Heart right ventricle (tissue), 16 donors: ENCODE measurements around the gene GPRIN1. TPM values are rescaled to one million over a fixed set of nuclear protein-coding genes. Genes with fewer than 3 reads are reported as not detected.

Experiments
- ATAC-seq, 8 donors: fragments of 200-7000 bp; cut with Tn5 transposase; one replicate each; pipeline ENCODE4 v1.9.1; 2020; ENCODE audit warnings: mild to moderate bottlenecking in 8 of 8, moderate library complexity in 8 of 8, moderate number of reproducible peaks in 1 of 8
- DNase-seq, 2 donors: peaks; one replicate each; pipeline ENCODE4 v3.0.0-alpha.2; 2020
- H3K27ac ChIP-seq, 10 donors: fragments of 200-600 bp; sonication (generic) in 2 of 10; one replicate each; pipeline versions ENCODE4 v1.5.0 to v1.8.0; 2020 to 2022; ENCODE audit warnings: mild to moderate bottlenecking in 3 of 10
- H3K27me3 ChIP-seq, 7 donors: fragments of 200-600 bp; one replicate each; pipeline ENCODE4 v1.8.0; 2021 to 2022; ENCODE audit warnings: mild to moderate bottlenecking in 2 of 7
- H3K36me3 ChIP-seq, 9 donors: fragments of 200-600 bp; sonication (generic) in 1 of 9; one replicate each; pipeline versions ENCODE4 v1.5.0 to v1.8.0; 2020 to 2022; ENCODE audit warnings: mild to moderate bottlenecking in 2 of 9
- H3K4me1 ChIP-seq, 9 donors: fragments of 200-600 bp; sonication (generic) in 1 of 9; one replicate each; pipeline versions ENCODE4 v1.5.0 to v1.8.0; 2020 to 2022; ENCODE audit warnings: mild to moderate bottlenecking in 4 of 9
- H3K4me3 ChIP-seq, 10 donors: fragments of 200-600 bp; sonication (generic) in 2 of 10; one replicate each; pipeline versions ENCODE4 v1.5.0 to v1.8.0; 2020 to 2022; ENCODE audit warnings: mild to moderate bottlenecking in 7 of 10, moderate library complexity in 2 of 10
- H3K9me3 ChIP-seq, 11 donors: fragments of 200-600 bp in 10 of 11; sonication (generic) in 2 of 11; one replicate each; pipeline versions ENCODE4 v1.5.0 to v1.8.0; 2013 to 2022; ENCODE audit warnings: mild to moderate bottlenecking in 2 of 11, control low read depth in 1 of 11, moderate library complexity in 1 of 11
- WGBS, 2 donors: extraction: QIAGEN DNeasy Blood & Tissue Kit; methylation state at CpG; one replicate each; pipeline ENCODE4 v1.1.7; 2013; ENCODE audit warnings: inconsistent platforms in 1 of 2; 5-methylcytosine and 5-hydroxymethylcytosine counted together
- intact Hi-C, 10 donors: fragments of 100-400 bp; cut with DNase I; formaldehyde crosslinking; loops; one replicate each; pipeline versions ENCODE4 v1.11.1 to v1.14.2; 2022
- polyA plus RNA-seq, 2 donors: library from polyadenylated mRNA; stranded (reverse); fragments of 200-250 nt; gene quantifications; one replicate each; pipeline ENCODE4 v1.2.3, GENCODE V29; 2013
- total RNA-seq, 10 donors: library from RNA; stranded (reverse); fragmentation: NEBNext Ultra II Directional in 3 of 10; extraction: Animal tissue kit (Norgen Biotek cat#: 25700) in 3 of 10; gene quantifications; one replicate each; pipeline versions ENCODE4 v1.2.1 to v1.2.4, GENCODE V29; 2021 to 2023
- TF ChIP-seq, protein P1 (sequence below), 9 donors: fragments of 200-600 bp; sonication (generic) in 2 of 9; IDR thresholded peaks; one replicate each; pipeline versions ENCODE4 v1.5.0 to v1.8.0; 2021 to 2022; ENCODE audit warnings: antibody characterized with exemption in 9 of 9, mild to moderate bottlenecking in 5 of 9, moderate library complexity in 1 of 9
- donor health status: Arrhythmogenic right ventricular cardiomyopathy.
- donor health status: ischemic (EF 13 %, LVEDD 7.1; RV severe dilation, severe dysfunction).
- donor health status: healthy with polysubstance abuse.
- donor health status: DM: no; HTN: yes; CAD: no.
- donor health status: DM: no; HTN: no; CAD: no.
- donor health status: ischemic (EF 25% LVEDD 6.9; RV normal size, moderate dysfunction).
- donor health status: ischemic (EF 25% LVEDD 5.7; RV mildly dilated, moderate dysfunction).
- donor health status: healthy.
- donor health status: DM: yes; HTN: yes; CAD: no.
- donor health status: Ischemic cardiomyopathy.
- donor health status: ischemic (EF 35%, LVEDD 5.7; RV mildly dilated, moderate dysfunction).
- donor health status: nonischemic (EF 11% LVEDD 7.7; RV severe dilation, severe dysfunction).
- donor health status: DM: yes; HTN: yes; CAD: no.
- donor health status: PGD.
- donor health status: ischemic (EF 29% LVEDD 5.4; RV normal size, mild dysfunction).
- donor health status: nonischemic (EF 23%, LVEDD 6.1; RV moderate dilation, normal function).

Gene GPRIN1
- total and polyA plus RNA-seq, 12 donors: 0.06 to 1.0 (median 0.36) TPM

DNA sequence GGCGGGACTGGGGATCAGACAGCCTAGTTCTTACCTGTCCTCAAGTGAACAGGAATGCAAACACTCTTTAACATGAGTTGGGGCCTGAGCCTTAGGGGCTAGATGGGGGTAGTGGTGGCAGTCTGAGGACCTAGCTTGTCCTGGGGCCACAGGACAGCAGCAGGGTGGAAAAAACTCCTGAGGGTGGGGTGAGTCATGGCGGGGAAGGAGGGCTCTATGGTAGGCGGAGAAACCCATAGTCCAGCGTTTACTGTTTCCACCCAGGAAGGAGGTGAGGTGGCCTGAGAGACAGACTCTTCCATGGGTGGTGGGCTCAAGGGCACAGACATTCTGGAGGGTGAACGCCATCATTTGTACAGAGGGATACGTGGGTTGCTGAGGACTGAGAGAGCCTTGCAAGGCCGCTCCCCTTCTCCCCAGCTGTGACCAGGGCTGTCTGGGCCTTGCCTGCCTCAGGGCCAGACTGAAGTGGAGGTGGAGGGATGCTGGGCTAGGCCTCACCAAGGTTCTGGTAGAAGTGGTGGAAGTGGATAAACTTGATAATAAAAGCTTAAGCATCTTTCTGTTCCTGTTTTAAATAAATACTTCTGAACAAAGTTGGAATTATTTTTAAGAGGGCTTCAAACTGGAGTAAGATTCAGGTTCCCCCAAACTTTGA lies 36.2 kb upstream of the GPRIN1 start:
- intact Hi-C loops: loop anchor here in 6 of 10 donors (2.0 to 10.0 kb wide), 4 partner anchors 71 to 199 kb away; partner anchors contain the start of gene FAF2 (in 1 of the 6)
- no peaks in the 10 kb centered on the region for H3K36me3 ChIP-seq
- 94 to 96% methylated on average over 7 of the region's 7 CpGs for WGBS, 2 donors
- H3K9me3 ChIP-seq: no peaks in the 10 kb centered on the region
- H3K27me3 ChIP-seq: no peaks in the 10 kb centered on the region
- H3K4me1 ChIP-seq: peaks cover 10 to 29% (median 18%) of the 10 kb centered on the region in 9 donors
- no peak for ATAC-seq
- no peak for DNase-seq
- H3K4me3 ChIP-seq: peak overlapping the region in 6 of 10 donors; percentile 18 to 90 (median 79)
- H3K27ac ChIP-seq: peak overlapping the region in 9 of 10 donors; percentile 49 to 92 (median 80)
- TF ChIP-seq, protein P1, sequence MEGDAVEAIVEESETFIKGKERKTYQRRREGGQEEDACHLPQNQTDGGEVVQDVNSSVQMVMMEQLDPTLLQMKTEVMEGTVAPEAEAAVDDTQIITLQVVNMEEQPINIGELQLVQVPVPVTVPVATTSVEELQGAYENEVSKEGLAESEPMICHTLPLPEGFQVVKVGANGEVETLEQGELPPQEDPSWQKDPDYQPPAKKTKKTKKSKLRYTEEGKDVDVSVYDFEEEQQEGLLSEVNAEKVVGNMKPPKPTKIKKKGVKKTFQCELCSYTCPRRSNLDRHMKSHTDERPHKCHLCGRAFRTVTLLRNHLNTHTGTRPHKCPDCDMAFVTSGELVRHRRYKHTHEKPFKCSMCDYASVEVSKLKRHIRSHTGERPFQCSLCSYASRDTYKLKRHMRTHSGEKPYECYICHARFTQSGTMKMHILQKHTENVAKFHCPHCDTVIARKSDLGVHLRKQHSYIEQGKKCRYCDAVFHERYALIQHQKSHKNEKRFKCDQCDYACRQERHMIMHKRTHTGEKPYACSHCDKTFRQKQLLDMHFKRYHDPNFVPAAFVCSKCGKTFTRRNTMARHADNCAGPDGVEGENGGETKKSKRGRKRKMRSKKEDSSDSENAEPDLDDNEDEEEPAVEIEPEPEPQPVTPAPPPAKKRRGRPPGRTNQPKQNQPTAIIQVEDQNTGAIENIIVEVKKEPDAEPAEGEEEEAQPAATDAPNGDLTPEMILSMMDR (IDR thresholded peaks at IDR 0.05): no peak

DNA sequence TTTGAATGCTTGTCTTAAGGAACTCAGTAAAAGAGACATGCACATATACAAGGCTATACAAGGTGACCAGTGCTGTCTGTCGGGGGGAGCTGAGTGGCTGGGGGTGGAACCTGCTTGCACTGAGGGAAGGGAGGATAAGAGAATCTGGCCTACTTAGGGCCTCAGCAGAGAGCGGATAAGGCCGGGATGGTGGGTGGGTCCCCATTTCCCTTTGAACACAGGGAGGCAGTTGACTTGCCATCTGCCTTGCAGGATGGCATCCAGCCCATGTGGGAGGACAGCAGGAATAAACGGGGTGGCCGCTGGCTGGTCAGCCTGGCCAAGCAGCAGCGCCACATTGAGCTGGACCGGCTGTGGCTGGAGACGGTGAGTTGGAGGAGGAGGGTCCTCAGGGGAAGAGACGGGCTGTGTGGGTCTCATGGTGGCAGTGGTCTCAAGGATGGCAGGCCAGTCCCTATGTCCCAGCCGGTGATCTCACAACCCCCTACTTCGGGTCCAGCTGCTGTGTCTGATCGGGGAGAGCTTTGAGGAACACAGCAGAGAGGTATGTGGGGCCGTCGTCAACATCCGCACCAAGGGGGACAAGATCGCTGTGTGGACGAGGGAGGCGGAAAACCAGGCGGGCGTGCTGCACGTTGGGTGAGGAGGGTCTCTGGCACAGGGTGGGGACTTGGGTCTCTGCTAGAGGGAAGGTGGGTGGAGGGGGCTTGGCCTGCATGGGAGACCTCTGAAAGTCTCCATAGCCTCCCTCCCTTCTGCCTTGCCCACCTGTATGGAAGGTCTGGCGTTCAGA lies 35.1 kb upstream of the GPRIN1 start:
- TF ChIP-seq, protein P1 (IDR thresholded peaks at IDR 0.05): no peak
- Histone ChIP-seq H3K27ac (no peak overlapping the region), H3K36me3 (no peaks in the 10 kb centered on the region), H3K27me3 (no peaks in the 10 kb centered on the region), H3K4me1 (peaks cover 10 to 29% (median 18%) of the 10 kb centered on the region in 9 donors), H3K9me3 (no peaks in the 10 kb centered on the region), H3K4me3 (no peak overlapping the region)
- 89 to 90% methylated on average over 22 of the region's 22 CpGs for WGBS, 2 donors
- intact Hi-C loops: loop anchor here in 6 of 10 donors (5.0 to 10.0 kb wide), 4 partner anchors 68 to 198 kb away; partner anchors contain the start of gene FAF2 (in 1 of the 6)
- DNase-seq (no peak), ATAC-seq (no peak)

GRCh38 chr5:176644294-176644693 lies 34.3 kb upstream of the GPRIN1 start:
- Histone ChIP-seq H3K4me1 (peaks cover 10 to 29% (median 18%) of the 10 kb centered on the region in 9 donors), H3K9me3 (no peaks in the 10 kb centered on the region), H3K27ac (no peak overlapping the region), H3K36me3 (no peaks in the 10 kb centered on the region), H3K4me3 (no peak overlapping the region), H3K27me3 (no peaks in the 10 kb centered on the region)
- 65 to 66% methylated on average over 9 of the region's 9 CpGs for WGBS, 2 donors
- ATAC-seq: no peak
- intact Hi-C loops: loop anchor here in 3 of 10 donors (5.0 to 10.0 kb wide), 2 partner anchors 67 to 69 kb away; no protein-coding TSS in a partner anchor
- DNase-seq: no peak
- TF ChIP-seq, protein P1 (IDR thresholded peaks at IDR 0.05): no peak

DNA sequence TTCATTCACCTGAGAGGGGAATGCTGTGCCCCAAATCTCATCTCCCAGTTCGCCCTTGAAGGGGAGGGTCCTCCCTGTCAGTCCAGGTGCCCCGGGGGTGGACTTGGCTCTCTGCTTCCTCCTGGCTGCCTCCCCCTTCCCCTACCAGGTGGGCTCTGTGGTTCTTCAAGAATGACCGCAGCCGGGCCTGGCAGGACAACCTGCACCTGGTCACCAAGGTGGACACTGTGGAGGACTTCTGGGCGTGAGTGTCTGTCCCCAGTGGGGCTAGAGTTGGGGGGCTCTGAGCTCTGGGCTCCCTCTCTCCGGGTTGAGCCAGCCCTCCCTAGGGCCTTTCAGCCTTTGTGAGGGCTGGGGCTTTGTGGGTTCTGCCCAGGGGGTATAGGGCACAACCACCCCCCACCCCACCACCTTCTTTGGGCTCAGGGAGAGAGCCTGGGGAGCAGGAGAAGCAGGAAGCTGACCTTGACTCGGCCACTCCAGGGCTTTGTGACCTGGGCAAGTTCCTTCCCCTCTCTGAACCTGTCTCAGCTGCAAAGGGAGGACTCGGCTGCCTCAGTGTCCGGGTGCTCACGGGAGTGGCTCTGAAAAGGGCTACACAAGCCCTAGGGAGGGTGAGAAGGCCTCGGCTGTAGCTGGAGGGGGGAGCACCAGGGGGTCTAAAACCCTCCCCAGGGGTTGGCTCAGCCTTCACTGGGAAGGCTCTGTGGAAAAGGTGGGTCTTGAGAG lies 33.7 kb upstream of the GPRIN1 start:
- Histone ChIP-seq H3K27me3 (no peaks in the 10 kb centered on the region), H3K4me3 (no peak overlapping the region), H3K27ac (no peak overlapping the region), H3K4me1 (peaks cover 8 to 24% (median 16%) of the 10 kb centered on the region in 9 donors), H3K9me3 (no peaks in the 10 kb centered on the region), H3K36me3 (no peaks in the 10 kb centered on the region)
- intact Hi-C loops: loop anchor here in 3 of 10 donors (5.0 to 10.0 kb wide), 2 partner anchors 66 to 69 kb away; no protein-coding TSS in a partner anchor
- TF ChIP-seq, protein P1 (IDR thresholded peaks at IDR 0.05): no peak
- ATAC-seq (no peak), DNase-seq (no peak)
- 82% methylated on average over 11 of the region's 11 CpGs for WGBS, 2 donors
